Measurements from ENCODE around the gene SCRN2.

The SCRN2 gene

GRCh38 chr17:47882695-47883588 is 41.9 kb upstream of the SCRN2 start:
- H3K4me3 ChIP-seq (ENCODE audit: low read depth, low read length), result no peak overlapping the region
- no peak for TF ChIP-seq CTCF (IDR thresholded peaks at IDR 0.05; ENCODE audit: borderline replicate concordance, insufficient read depth, low read depth, low read length)

- H3K4me3 ChIP-seq (ENCODE audit: low read depth, low read length), result no peak overlapping the region
- TF ChIP-seq CTCF (IDR thresholded peaks at IDR 0.05; ENCODE audit: borderline replicate concordance, insufficient read depth, low read depth, low read length), result no peak
These were observed 41.2 kb upstream of the SCRN2 start for GRCh38 chr17:47882247-47882646.

- TF ChIP-seq CTCF (IDR thresholded peaks at IDR 0.05; ENCODE audit: borderline replicate concordance, insufficient read depth, low read depth, low read length), result no peak
- H3K4me3 ChIP-seq (ENCODE audit: low read depth, low read length), result no peak overlapping the region
These were observed 38.8 kb upstream of the SCRN2 start for GRCh38 chr17:47879776-47880454.

- TF ChIP-seq CTCF (IDR thresholded peaks at IDR 0.05; ENCODE audit: borderline replicate concordance, insufficient read depth, low read depth, low read length), result no peak
These were observed 38.0 kb upstream of the SCRN2 start for GRCh38 chr17:47879028-47879585.

GRCh38 chr17:47878203-47879027 is 37.3 kb upstream of the SCRN2 start:
- no peak for TF ChIP-seq CTCF (IDR thresholded peaks at IDR 0.05; ENCODE audit: borderline replicate concordance, insufficient read depth, low read depth, low read length)
- H3K4me3 ChIP-seq (ENCODE audit: low read depth, low read length), result no peak overlapping the region

More at GRCh38 chr17:47879028-47879585, 38.0 kb upstream of the SCRN2 start:
- H3K4me3 ChIP-seq (ENCODE audit: low read depth, low read length), result no peak overlapping the region

GRCh38 chr17:47877368-47878034 is 36.4 kb upstream of the SCRN2 start:
- TF ChIP-seq CTCF (IDR thresholded peaks at IDR 0.05; ENCODE audit: borderline replicate concordance, insufficient read depth, low read depth, low read length), result no peak
- no peak overlapping the region for H3K4me3 ChIP-seq (ENCODE audit: low read depth, low read length)

All from GM12875 (cell line).